Duodenal mucosa (tissue), 2 donors: ENCODE measurements around the gene NEU2.

ENCODE experiments used
- H3K27ac ChIP-seq: one replicate; pipeline ENCODE4 v1.7.0; 2013; ENCODE audit warnings: low read depth, low read length
- H3K27me3 ChIP-seq, 2 donors: one replicate each; pipeline ENCODE4 v1.7.0; 2013; ENCODE audit warnings: low read length in 2 of 2, control low read depth in 1 of 2; ENCODE audit not compliant: insufficient read depth in 2 of 2, control insufficient read depth in 1 of 2
- H3K36me3 ChIP-seq, 2 donors: one replicate each; pipeline ENCODE4 v1.7.0; 2013; ENCODE audit warnings: low read length in 2 of 2, control low read depth in 1 of 2; ENCODE audit not compliant: insufficient read depth in 2 of 2, control insufficient read depth in 1 of 2
- H3K4me1 ChIP-seq, 2 donors: one replicate each; pipeline ENCODE4 v1.7.0; 2013; ENCODE audit warnings: low read length in 2 of 2, control low read depth in 1 of 2; ENCODE audit not compliant: insufficient read depth in 2 of 2, control insufficient read depth in 1 of 2
- H3K4me3 ChIP-seq, 2 donors: one replicate each; pipeline ENCODE4 v1.7.0; 2013; ENCODE audit warnings: low read length in 2 of 2, low read depth in 1 of 2
- H3K9ac ChIP-seq, 2 donors: one replicate each; pipeline ENCODE4 v1.7.0; 2013; ENCODE audit warnings: low read length in 2 of 2, low read depth in 1 of 2
- H3K9me3 ChIP-seq, 2 donors: one replicate each; pipeline ENCODE4 v1.7.0; 2013; ENCODE audit warnings: low read length in 2 of 2, control low read depth in 1 of 2; ENCODE audit not compliant: control insufficient read depth in 1 of 2

Gene NEU2

DNA sequence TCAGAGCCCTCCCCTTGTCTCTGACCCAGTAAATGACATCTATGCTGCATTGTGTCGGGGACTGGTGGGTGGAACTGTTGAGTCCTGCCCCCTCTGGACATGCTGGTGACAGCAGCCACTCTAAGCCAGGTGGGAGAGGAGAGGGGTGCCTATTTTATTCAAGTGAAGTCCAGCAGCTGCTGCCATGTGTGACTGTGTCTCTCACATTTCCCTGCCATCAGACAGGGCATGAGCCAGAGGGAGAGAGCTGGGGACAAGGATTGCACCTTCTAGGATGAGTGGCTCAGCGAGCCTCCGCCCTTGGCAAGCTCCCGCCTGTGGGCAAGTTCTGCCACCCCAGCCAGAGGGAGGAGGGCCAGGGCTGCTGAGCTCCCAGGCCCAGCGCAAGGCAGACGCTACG, 33.1 kb upstream of the NEU2 start:
- Histone ChIP-seq H3K9me3 (no peaks in the 10 kb centered on the region), H3K4me3 (no peak overlapping the region), H3K27ac (no peak overlapping the region), H3K36me3 (peaks cover 0 to 7% of the 10 kb centered on the region in 2 donors), H3K4me1 (no peaks in the 10 kb centered on the region), H3K9ac (no peak overlapping the region), H3K27me3 (no peaks in the 10 kb centered on the region)

DNA sequence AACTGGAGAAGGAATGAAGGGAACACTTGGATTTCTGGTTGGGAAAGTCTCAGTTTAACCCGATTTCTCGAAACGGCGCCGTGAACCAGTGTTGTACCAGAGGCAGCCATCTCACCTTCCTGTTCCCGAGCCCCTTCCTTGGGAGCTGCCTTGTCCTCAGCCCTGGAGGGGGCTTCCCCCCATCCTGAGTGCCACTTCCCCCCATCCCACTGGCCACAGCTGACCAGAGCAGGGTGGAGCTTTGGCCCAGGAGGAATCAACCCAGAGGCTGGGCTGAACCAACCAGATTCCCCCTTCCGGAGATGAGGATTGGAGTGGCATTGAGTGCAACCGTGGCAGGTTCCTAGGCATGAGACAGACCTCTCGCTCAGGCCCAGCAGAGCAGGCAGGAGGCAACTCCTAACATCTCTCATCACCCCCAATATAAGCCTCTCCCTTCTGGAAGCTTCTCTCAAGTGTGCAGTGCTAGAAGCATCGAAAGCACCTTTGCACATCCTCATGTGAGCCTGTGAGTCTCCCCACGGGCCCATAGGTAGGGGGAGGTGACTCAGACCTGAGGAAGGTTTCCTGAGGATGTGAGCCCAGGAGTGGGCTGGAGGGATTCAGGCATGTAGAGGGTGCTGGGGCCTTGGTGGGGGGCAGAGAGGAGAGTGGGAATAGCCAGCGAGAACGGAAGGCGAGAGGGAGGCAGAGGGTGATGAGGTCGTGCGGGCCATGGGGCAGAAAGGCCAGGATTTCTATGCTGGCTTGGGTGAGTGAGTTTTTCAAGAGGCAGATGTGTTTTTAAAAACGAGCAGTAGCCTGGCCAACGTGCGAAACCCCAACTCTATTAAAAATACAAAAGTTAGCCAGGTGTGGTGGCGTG, 31.4 kb upstream of the NEU2 start:
- H3K4me3 ChIP-seq = no peak overlapping the region
- no peak overlapping the region for H3K9ac ChIP-seq
- no peak overlapping the region for H3K27ac ChIP-seq
- H3K27me3 ChIP-seq = no peaks in the 10 kb centered on the region
- H3K9me3 ChIP-seq = no peaks in the 10 kb centered on the region
- peaks cover 0 to 8% of the 10 kb centered on the region in 2 donors for H3K36me3 ChIP-seq
- H3K4me1 ChIP-seq = no peaks in the 10 kb centered on the region

DNA sequence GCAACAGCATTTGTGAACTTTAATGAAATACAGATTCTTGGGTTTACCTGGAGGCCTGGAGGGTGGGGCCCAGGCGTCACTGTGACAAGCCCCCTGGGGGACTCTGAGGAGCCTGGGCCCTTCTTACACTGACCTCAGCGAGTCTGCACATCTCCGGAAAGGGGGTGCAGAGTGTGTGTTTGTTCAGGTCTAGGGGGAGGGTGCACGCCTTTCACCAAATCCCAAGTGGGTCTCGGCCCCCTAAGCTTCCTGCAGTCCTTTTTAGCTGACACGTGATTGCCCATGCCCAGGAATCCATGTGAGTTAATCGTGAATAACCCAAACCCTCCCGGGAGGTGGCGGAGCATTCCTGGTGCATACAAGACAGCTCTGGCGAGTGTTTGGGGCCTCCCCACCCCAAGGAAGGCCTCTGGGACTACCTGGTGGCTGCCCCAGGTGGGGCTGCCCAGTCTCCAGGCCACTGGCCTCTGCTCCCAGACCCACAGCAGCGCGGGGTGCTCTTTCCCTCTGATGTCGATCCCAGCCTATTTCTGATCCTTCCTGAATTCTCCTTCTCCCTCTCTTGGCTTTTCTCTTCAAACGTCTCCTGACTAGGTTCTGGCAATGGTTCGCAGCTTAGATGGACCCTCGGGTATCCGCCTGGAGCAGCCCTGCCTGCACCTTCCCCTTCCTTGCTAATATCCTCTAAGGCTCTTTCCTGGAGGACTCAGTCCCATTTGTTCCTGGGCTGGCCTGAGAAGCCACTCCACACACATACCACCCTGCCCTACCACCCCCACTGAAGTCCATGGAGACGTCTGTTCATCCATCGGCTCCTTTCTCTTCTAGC, 29.4 kb upstream of the NEU2 start:
- H3K4me1 ChIP-seq = no peaks in the 10 kb centered on the region

DNA sequence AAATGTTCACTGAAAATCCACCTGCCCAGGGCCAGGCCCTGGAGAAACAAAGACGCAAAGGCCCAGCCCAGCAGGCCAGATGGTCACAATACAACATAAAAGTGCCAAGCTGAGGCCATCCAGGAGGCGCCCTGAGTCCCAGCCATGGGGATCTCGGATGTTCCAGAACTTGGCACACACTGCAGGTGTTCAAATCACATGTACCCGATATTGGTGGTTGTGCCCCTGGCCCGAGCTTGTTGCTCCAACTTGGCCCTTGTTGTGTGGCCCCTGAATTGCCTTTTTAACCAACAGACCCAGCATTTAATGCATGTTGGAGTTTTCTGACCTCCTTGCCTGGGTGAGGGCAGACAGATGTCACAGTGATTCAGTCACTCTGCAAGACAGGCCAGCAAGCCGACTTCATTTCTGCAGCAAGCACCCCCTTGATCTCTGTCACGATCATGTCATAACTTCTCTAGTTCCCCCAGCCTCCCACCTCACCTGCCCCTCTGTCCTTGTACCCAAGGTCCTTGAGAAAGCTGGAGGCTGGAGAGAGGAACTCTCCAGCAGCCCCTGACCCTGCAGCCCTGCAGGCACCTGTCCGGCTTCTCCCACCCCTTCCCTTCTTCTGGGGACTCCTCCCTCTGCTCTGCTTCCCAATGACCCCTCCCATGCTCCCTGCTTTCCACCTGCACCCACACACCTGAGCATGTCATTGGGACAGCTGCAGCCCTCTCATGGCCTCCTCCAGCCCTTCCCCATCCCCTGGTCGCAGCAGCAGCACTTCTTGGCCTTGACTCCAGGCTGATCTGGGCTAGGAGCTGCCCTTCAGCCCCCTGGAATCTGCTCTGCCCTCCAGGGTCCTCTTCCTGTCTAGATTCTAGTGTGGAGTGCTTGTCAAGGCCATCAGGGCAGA, 28.6 kb upstream of the NEU2 start:
- H3K36me3 ChIP-seq = peaks cover 4 to 15% of the 10 kb centered on the region in 2 donors
- no peaks in the 10 kb centered on the region for H3K9me3 ChIP-seq
- no peaks in the 10 kb centered on the region for H3K27me3 ChIP-seq
- no peaks in the 10 kb centered on the region for H3K4me1 ChIP-seq
- H3K9ac ChIP-seq = no peak overlapping the region
- no peak overlapping the region for H3K27ac ChIP-seq
- H3K4me3 ChIP-seq = no peak overlapping the region

More for the DNA sequence above, 29.4 kb upstream of the NEU2 start:
- no peaks in the 10 kb centered on the region for H3K9me3 ChIP-seq
- H3K27ac ChIP-seq = no peak overlapping the region
- H3K36me3 ChIP-seq = peaks cover 0 to 15% of the 10 kb centered on the region in 2 donors
- no peak overlapping the region for H3K9ac ChIP-seq
- no peaks in the 10 kb centered on the region for H3K27me3 ChIP-seq
- H3K4me3 ChIP-seq = no peak overlapping the region

DNA sequence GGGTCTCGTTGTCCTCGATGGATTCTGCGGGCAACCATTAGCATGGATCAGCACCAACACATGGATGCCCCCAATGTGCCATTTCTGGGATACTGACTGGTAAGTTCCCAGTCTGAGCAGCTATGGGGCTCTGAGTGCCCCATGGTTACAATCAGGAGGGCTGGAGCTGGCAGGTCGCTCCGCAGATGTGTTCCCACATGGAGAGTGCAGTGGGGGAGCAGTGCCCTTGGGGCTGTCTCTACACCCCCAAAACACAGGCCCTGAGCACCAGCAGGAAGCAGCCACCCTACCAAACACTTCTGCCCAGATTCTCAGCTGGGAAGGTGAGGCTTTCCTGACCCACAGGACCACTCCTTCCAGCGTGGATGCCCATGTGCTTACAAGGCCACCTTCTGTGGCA, 27.4 kb upstream of the NEU2 start:
- Histone ChIP-seq H3K4me1 (peaks cover 5 to 6% of the 10 kb centered on the region in 2 donors), H3K36me3 (peaks cover 4 to 15% of the 10 kb centered on the region in 2 donors), H3K27ac (no peak overlapping the region), H3K9ac (no peak overlapping the region), H3K27me3 (no peaks in the 10 kb centered on the region), H3K9me3 (no peaks in the 10 kb centered on the region), H3K4me3 (no peak overlapping the region)

DNA sequence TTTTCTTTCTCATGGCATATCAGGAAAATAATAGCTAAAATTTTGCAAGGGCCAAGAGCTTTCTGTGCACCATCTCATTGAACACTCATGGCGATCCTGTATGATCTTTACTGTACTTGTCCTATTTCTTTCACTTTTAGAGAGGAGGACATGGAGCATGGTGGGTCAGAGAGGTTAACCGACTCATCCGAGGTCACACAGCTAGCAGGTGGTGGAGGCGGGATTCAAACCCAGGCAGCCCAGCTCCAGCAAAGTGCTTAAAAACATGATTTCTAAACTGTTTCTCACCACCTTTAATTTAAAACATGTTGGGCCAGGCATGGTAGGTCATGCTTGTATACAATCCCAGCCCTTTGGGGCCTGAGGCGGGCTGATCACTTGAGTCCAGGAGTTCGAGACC, 25.8 kb upstream of the NEU2 start:
- no peak overlapping the region for H3K4me3 ChIP-seq
- no peak overlapping the region for H3K27ac ChIP-seq
- H3K4me1 ChIP-seq = peaks cover 14 to 17% of the 10 kb centered on the region in 2 donors
- no peaks in the 10 kb centered on the region for H3K9me3 ChIP-seq
- H3K36me3 ChIP-seq = peaks cover 4 to 11% of the 10 kb centered on the region in 2 donors
- no peaks in the 10 kb centered on the region for H3K27me3 ChIP-seq
- H3K9ac ChIP-seq = no peak overlapping the region

DNA sequence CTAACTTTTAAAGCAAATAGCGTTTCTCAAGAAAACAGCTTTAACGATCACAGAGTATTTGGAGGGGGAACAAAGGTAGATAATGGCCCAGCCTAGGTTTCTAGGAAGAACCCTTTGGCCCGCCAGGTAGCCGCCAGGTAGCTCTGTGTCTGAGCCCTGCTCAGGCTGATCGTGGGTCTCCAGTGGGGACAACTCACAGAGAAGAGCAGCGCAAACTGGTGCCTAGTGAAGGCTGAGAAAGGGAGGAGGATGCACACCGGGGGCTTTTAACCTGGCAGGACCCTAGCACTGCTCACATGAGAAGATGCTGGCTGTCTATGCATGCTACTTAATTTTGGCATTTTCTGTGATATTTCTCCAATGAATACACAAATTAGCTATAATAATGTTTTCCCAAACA, 25.2 kb upstream of the NEU2 start:
- Histone ChIP-seq H3K4me1 (peaks cover 14 to 24% of the 10 kb centered on the region in 2 donors), H3K4me3 (no peak overlapping the region), H3K27me3 (no peaks in the 10 kb centered on the region), H3K36me3 (peaks cover 4 to 11% of the 10 kb centered on the region in 2 donors), H3K27ac (no peak overlapping the region), H3K9ac (no peak overlapping the region), H3K9me3 (no peaks in the 10 kb centered on the region)

DNA sequence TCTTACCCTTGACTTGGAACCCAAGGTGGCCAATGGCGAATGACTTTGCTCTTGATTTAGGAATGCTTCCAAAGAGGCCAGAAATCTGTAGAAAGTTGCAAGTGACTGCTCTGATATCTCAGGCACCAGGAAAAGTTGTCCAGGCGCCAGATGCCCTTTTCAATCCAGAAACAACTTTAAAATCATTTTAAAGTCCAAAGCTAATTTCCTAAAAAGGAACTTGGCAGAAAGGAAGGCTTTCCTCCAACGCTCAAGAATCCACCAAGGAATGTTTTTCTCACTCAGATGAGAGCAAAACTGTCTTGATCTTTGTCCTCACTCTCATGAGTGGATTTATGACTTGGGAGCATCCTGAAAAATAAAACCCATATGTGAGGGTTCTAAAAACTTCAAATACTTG, 24.7 kb upstream of the NEU2 start:
- no peaks in the 10 kb centered on the region for H3K27me3 ChIP-seq
- H3K4me1 ChIP-seq = peaks cover 14 to 25% of the 10 kb centered on the region in 2 donors
- H3K4me3 ChIP-seq = no peak overlapping the region
- H3K27ac ChIP-seq = no peak overlapping the region
- H3K36me3 ChIP-seq = peaks cover 4 to 11% of the 10 kb centered on the region in 2 donors
- H3K9me3 ChIP-seq = no peaks in the 10 kb centered on the region
- no peak overlapping the region for H3K9ac ChIP-seq

DNA sequence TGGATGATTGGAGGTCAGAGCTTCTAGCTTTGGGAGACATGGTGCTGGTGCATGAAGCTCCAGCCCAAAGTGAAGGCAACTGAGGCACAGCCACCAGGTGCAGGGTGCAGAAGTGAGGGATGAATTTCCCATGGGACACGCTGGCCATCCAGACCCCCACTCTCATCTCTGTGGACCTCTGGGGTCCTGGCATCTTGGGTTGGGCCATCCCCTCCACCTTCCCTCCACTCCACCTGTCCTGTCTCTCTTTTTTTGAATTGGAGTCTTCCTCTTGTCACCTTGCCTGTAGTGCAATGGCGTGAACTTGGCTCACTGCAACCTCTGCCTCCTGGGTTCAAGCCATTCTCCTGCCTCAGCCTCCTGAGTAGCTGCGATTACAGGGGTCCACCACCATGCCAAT, 22.8 kb upstream of the NEU2 start:
- Histone ChIP-seq H3K9ac (no peak overlapping the region), H3K9me3 (no peaks in the 10 kb centered on the region), H3K27ac (no peak overlapping the region), H3K4me3 (no peak overlapping the region), H3K4me1 (peaks cover 20 to 25% of the 10 kb centered on the region in 2 donors), H3K36me3 (peaks cover 4 to 8% of the 10 kb centered on the region in 2 donors), H3K27me3 (no peaks in the 10 kb centered on the region)
